HG03045 (cell line): ENCODE results near the gene CCDC91.
"Not testable (repeated sequence)": the region's sequence is repeated elsewhere in the genome, so short reads cannot be mapped to it uniquely, and the experiment has no call there.

ENCODE experiments used
- ATAC-seq: cut with Tn5 transposase; IDR thresholded peaks from one replicate; pipeline ENCODE4 v1.9.1; 2021; ENCODE audit warnings: mild to moderate bottlenecking, moderate library complexity; ENCODE audit not compliant: unreplicated experiment

Gene CCDC91

GRCh38 chr12:28278499-28278898 is 88.2 kb downstream of the CCDC91 start:
- ATAC-seq: no peak

- ATAC-seq: no peak
Measured at GRCh38 chr12:28278960-28279359, 88.7 kb downstream of the CCDC91 start.

GRCh38 chr12:28286352-28286751 is 96.1 kb downstream of the CCDC91 start:
- no peak for ATAC-seq

- ATAC-seq: no peak
Measured at GRCh38 chr12:28290262-28290661, 100.0 kb downstream of the CCDC91 start.

GRCh38 chr12:28292699-28293098 is 102.4 kb downstream of the CCDC91 start:
- no peak for ATAC-seq

- ATAC-seq: no peak
Measured at GRCh38 chr12:28294300-28294699, 104.0 kb downstream of the CCDC91 start.

- ATAC-seq: no peak
Measured at GRCh38 chr12:28296287-28296686, 106.0 kb downstream of the CCDC91 start.

- no peak for ATAC-seq
Measured at GRCh38 chr12:28303192-28303591, 112.9 kb downstream of the CCDC91 start.

- no peak for ATAC-seq
Measured at GRCh38 chr12:28306535-28306934, 116.3 kb downstream of the CCDC91 start.

- ATAC-seq: no peak
Measured at GRCh38 chr12:28308891-28309290, 118.6 kb downstream of the CCDC91 start.

- no peak for ATAC-seq
Measured at GRCh38 chr12:28313631-28314030, 123.4 kb downstream of the CCDC91 start.

GRCh38 chr12:28316049-28316448 is 125.8 kb downstream of the CCDC91 start:
- no peak for ATAC-seq

GRCh38 chr12:28318273-28318672 is 128.0 kb downstream of the CCDC91 start:
- no peak for ATAC-seq

- no peak for ATAC-seq
Measured at GRCh38 chr12:28320353-28320752, 130.1 kb downstream of the CCDC91 start.

- no peak for ATAC-seq
Measured at GRCh38 chr12:28327722-28328121, 137.5 kb downstream of the CCDC91 start.

- ATAC-seq: no peak
Measured at GRCh38 chr12:28328967-28329366, 138.7 kb downstream of the CCDC91 start.

GRCh38 chr12:28329727-28330126 is 139.5 kb downstream of the CCDC91 start:
- not testable (repeated sequence) for ATAC-seq

GRCh38 chr12:28330232-28330631 is 140.0 kb downstream of the CCDC91 start:
- not testable (repeated sequence) for ATAC-seq

- no peak for ATAC-seq
Measured at GRCh38 chr12:28331130-28331529, 140.9 kb downstream of the CCDC91 start.

GRCh38 chr12:28340261-28341045 is 150.2 kb downstream of the CCDC91 start:
- ATAC-seq: no peak

GRCh38 chr12:28343713-28344112 is 153.5 kb downstream of the CCDC91 start:
- ATAC-seq: no peak

- no peak for ATAC-seq
Measured at GRCh38 chr12:28346567-28346966, 156.3 kb downstream of the CCDC91 start.

GRCh38 chr12:28349196-28349595 is 158.9 kb downstream of the CCDC91 start:
- no peak for ATAC-seq
